PC-9 (cell line): Measurements from ENCODE around the gene TBC1D24. TPM values are rescaled to one million over a fixed set of nuclear protein-coding genes. Genes with fewer than 3 reads are reported as not detected.

Experiments used
- BruUV-seq: library from RNA; stranded (reverse); fragments of 400-500 nt; replicated peaks from 2 replicates; lab custom pipeline; 2021; lab: Mats Ljungman, UMichigan
- CTCF ChIA-PET: fragments of 300-600 bp; sonication (Branson Sonifier 250); formaldehyde crosslinking; loops from one replicate; lab custom pipeline; 2022; ENCODE audit warnings: antibody characterized with exemption; lab: Charles Lee
- POLR2A ChIA-PET: fragments of 300-600 bp; sonication (Branson Sonifier 250); formaldehyde crosslinking; loops from one replicate; lab custom pipeline; 2022; ENCODE audit warnings: antibody characterized with exemption; ENCODE audit not compliant: unreplicated experiment; lab: Charles Lee
- DNase-seq, 2 experiments: peaks; one replicate each; pipeline versions ENCODE4 v3.0.0 to v3.0.0-alpha.2; 2015 to 2022; ENCODE audit warnings: mixed read lengths in 1 of 2
- H2AFZ ChIP-seq: fragments of 200-600 bp; sonication (generic); 2 replicates; pipeline ENCODE4 v1.8.1; 2017; ENCODE audit warnings: antibody characterized with exemption
- H3F3A ChIP-seq: fragments of 200-600 bp; sonication (generic); 2 replicates; pipeline ENCODE4 v1.8.1; 2017; ENCODE audit warnings: antibody characterized with exemption, mild to moderate bottlenecking, low read depth; ENCODE audit not compliant: insufficient read depth
- H3K27ac ChIP-seq: fragments of 200-600 bp; sonication (generic); 2 replicates; pipeline ENCODE4 v1.6.1; 2016; ENCODE audit warnings: mixed run types
- H3K27me3 ChIP-seq: fragments of 200-600 bp; sonication (generic); 2 replicates; pipeline ENCODE4 v1.6.1; 2016; ENCODE audit warnings: low read depth, mixed run types; ENCODE audit not compliant: insufficient read depth
- H3K36me3 ChIP-seq: fragments of 200-600 bp; sonication (generic); 2 replicates; pipeline ENCODE4 v1.6.1; 2016; ENCODE audit warnings: low read depth, mixed run types
- H3K4me1 ChIP-seq: fragments of 200-600 bp; sonication (generic); replicated peaks from 2 replicates; pipeline ENCODE4 v1.6.1; 2016; ENCODE audit warnings: mixed run types; ENCODE audit not compliant: insufficient read depth
- H3K4me2 ChIP-seq: fragments of 200-600 bp; sonication (generic); 2 replicates; pipeline ENCODE4 v1.6.1; 2017; ENCODE audit warnings: mixed run types
- H3K4me3 ChIP-seq: fragments of 200-600 bp; sonication (generic); 2 replicates; pipeline ENCODE4 v1.6.1; 2016; ENCODE audit warnings: mixed run types
- H3K79me2 ChIP-seq: fragments of 200-600 bp; sonication (generic); 2 replicates; pipeline ENCODE4 v1.6.1; 2017; ENCODE audit warnings: low read depth, mixed run types
- H3K9me2 ChIP-seq: fragments of 200-600 bp; sonication (generic); 2 replicates; pipeline ENCODE4 v1.8.1; 2017; ENCODE audit warnings: mild to moderate bottlenecking; ENCODE audit not compliant: insufficient read depth
- H3K9me3 ChIP-seq: fragments of 200-600 bp; sonication (generic); 2 replicates; pipeline ENCODE4 v1.8.1; 2016; ENCODE audit warnings: low read depth; ENCODE audit not compliant: insufficient read depth
- H4K20me1 ChIP-seq: fragments of 200-600 bp; sonication (generic); 2 replicates; pipeline ENCODE4 v1.8.1; 2017; ENCODE audit not compliant: insufficient read depth
- CTCF ChIP-seq: fragments of 200-600 bp; sonication (generic); conservative IDR thresholded peaks from 2 replicates; pipeline ENCODE4 v1.6.1; 2017; ENCODE audit warnings: mixed run types, antibody characterized with exemption, mild to moderate bottlenecking, moderate library complexity
- EZH2 ChIP-seq: fragments of 200-600 bp; sonication (generic); IDR thresholded peaks from 2 replicates; pipeline ENCODE4 v1.8.0; 2017; ENCODE audit warnings: antibody characterized with exemption, low read depth
- intact Hi-C: fragments of 100-400 bp; cut with micrococcal nuclease; formaldehyde crosslinking; loops from one replicate; pipeline ENCODE4 v1.10.0; 2022; ENCODE audit not compliant: unreplicated experiment
- total RNA-seq: library from RNA; stranded (reverse); gene quantifications from 2 replicates; pipeline ENCODE4 v1.2.3, GENCODE V29; 2021

TBC1D24 gene
- total RNA-seq, 1 experiment from 2014 or later = 30.0 TPM

- Histone ChIP-seq H3K4me2 (no peak overlapping the region), H3K79me2 (no peaks in the 10 kb centered on the region), H3F3A (no peaks in the 10 kb centered on the region), H4K20me1 (no peaks in the 10 kb centered on the region; the same call in 1 of the 2 replicates), H3K4me3 (no peak overlapping the region), H3K9me3 (no peaks in the 10 kb centered on the region), H3K27ac (no peak overlapping the region), H3K27me3 (no peaks in the 10 kb centered on the region), H3K4me1 (no peaks in the 10 kb centered on the region), H2AFZ (no peak overlapping the region), H3K36me3 (no peaks in the 10 kb centered on the region), H3K9me2 (no peaks in the 10 kb centered on the region)
- BruUV-seq = no TSS peak
- no peak for DNase-seq
- ChIA-PET CTCF (no interaction called here), POLR2A (interaction anchor here (0.6 to 0.8 kb wide), 2 partner anchors 23 to 208 kb away, joined by 5 to 6 read pairs; partner anchors contain the start of gene TEDC2)
- TF ChIP-seq EZH2 = no peak
- no peak for TF ChIP-seq CTCF
- intact Hi-C loops = no loop called here
Measured at GRCh38 chr16:2482708-2483534, 8.0 kb downstream of the TBC1D24 start.

- Histone ChIP-seq H2AFZ (no peak overlapping the region), H3K9me3 (no peaks in the 10 kb centered on the region), H3K9me2 (no peaks in the 10 kb centered on the region), H3K4me3 (no peak overlapping the region), H3K79me2 (no peaks in the 10 kb centered on the region), H3K27ac (no peak overlapping the region), H3K27me3 (no peaks in the 10 kb centered on the region), H3F3A (no peaks in the 10 kb centered on the region), H3K4me2 (no peak overlapping the region), H4K20me1 (no peaks in the 10 kb centered on the region), H3K4me1 (no peaks in the 10 kb centered on the region), H3K36me3 (no peaks in the 10 kb centered on the region)
- DNase-seq = no peak
- TF ChIP-seq EZH2 (no peak), CTCF (no peak)
- POLR2A ChIA-PET = no interaction called here
- CTCF ChIA-PET = no interaction called here
- intact Hi-C loops = no loop called here
- no TSS peak for BruUV-seq
Measured at GRCh38 chr16:2483939-2484897, 9.3 kb downstream of the TBC1D24 start.

GRCh38 chr16:2484898-2485508, 10.1 kb downstream of the TBC1D24 start:
- TF ChIP-seq EZH2 (no peak), CTCF (no peak)
- H3F3A ChIP-seq = no peaks in the 10 kb centered on the region
- no peak overlapping the region for H3K4me3 ChIP-seq
- H4K20me1 ChIP-seq = no peaks in the 10 kb centered on the region
- H3K27me3 ChIP-seq = no peaks in the 10 kb centered on the region
- POLR2A ChIA-PET = no interaction called here
- no peaks in the 10 kb centered on the region for H3K36me3 ChIP-seq
- H3K4me2 ChIP-seq = no peak overlapping the region
- no peak overlapping the region for H2AFZ ChIP-seq
- H3K27ac ChIP-seq = no peak overlapping the region
- no TSS peak for BruUV-seq
- CTCF ChIA-PET = no interaction called here
- intact Hi-C loops = no loop called here
- no peaks in the 10 kb centered on the region for H3K9me3 ChIP-seq
- H3K4me1 ChIP-seq = no peaks in the 10 kb centered on the region
- H3K79me2 ChIP-seq = no peaks in the 10 kb centered on the region; the same call in 1 of the 2 replicates
- no peak for DNase-seq
- no peaks in the 10 kb centered on the region for H3K9me2 ChIP-seq
